OCI-LY3 (cell line): ENCODE data around the gene MXD4.

ENCODE experiments used
- H2AFZ ChIP-seq: fragments of 200-600, 300-600 bp; shearing (Covaris generic); 2 replicates; pipeline ENCODE4 v1.6.0; 2014; ENCODE audit warnings: antibody characterized with exemption, low read depth, low read length
- H3K27ac ChIP-seq: fragments of 200-600, 300-600 bp; sonication (generic); 2 replicates; pipeline ENCODE4 v1.5.1; 2014; ENCODE audit warnings: mild to moderate bottlenecking, low read length, moderate library complexity, mixed read lengths
- H3K27me3 ChIP-seq: fragments of 200-600, 300-600 bp; sonication (generic); 2 replicates; pipeline ENCODE4 v1.6.1; 2014; ENCODE audit warnings: low read depth, low read length, mixed read lengths
- H3K36me3 ChIP-seq: fragments of 200-600, 300-600 bp; sonication (generic); replicated peaks from 2 replicates; pipeline ENCODE3; 2014; ENCODE audit warnings: low read depth, low read length, mixed read lengths
- H3K4me1 ChIP-seq: fragments of 300-600, 200-600 bp; sonication (generic); 2 replicates; pipeline ENCODE4 v1.6.1; 2014; ENCODE audit warnings: low read length, mixed read lengths
- H3K4me2 ChIP-seq: fragments of 200-600, 300-600 bp; sonication (generic); 2 replicates; pipeline ENCODE4 v1.6.1; 2014; ENCODE audit warnings: low read length, mixed read lengths
- H3K4me3 ChIP-seq: fragments of 300-600, 200-600 bp; sonication (generic); 2 replicates; pipeline ENCODE4 v1.5.1; 2014; ENCODE audit warnings: antibody characterized with exemption, mild to moderate bottlenecking, low read length, moderate library complexity
- H3K79me2 ChIP-seq: fragments of 300-600, 200-600 bp; shearing (Covaris generic); 2 replicates; pipeline ENCODE4 v1.6.1; 2014; ENCODE audit warnings: mild to moderate bottlenecking, low read length, mixed read lengths
- H3K9ac ChIP-seq: fragments of 300-600, 200-600 bp; shearing (Covaris generic); 2 replicates; pipeline ENCODE4 v1.6.0; 2014; ENCODE audit warnings: mild to moderate bottlenecking, low read length, moderate library complexity
- H3K9me3 ChIP-seq: fragments of 200-600, 300-600 bp; shearing (Covaris generic); 2 replicates; pipeline ENCODE4 v1.6.1; 2014; ENCODE audit warnings: low read length, mixed read lengths; ENCODE audit not compliant: insufficient read depth
- H4K20me1 ChIP-seq: fragments of 200-600, 300-600 bp; sonication (generic); 2 replicates; pipeline ENCODE4 v1.6.1; 2016; ENCODE audit warnings: low read length, mixed read lengths; ENCODE audit not compliant: insufficient read depth
- CTCF ChIP-seq: fragments of 200-600, 300-600 bp; sonication (generic); IDR thresholded peaks from 2 replicates; pipeline ENCODE4 v1.5.1; 2014; ENCODE audit warnings: antibody characterized with exemption, low read length, low read depth
- EZH2phosphoT487 ChIP-seq: fragments of 200-600 bp; shearing (Covaris generic); IDR thresholded peaks from 2 replicates; pipeline ENCODE4 v1.6.1; 2018; ENCODE audit warnings: antibody characterized with exemption, mixed run types, low read depth

Gene MXD4

GRCh38 chr4:2269206-2269531, 7.3 kb upstream of the MXD4 start:
- no peak overlapping the region for H3K4me2 ChIP-seq
- no peaks in the 10 kb centered on the region for H3K79me2 ChIP-seq
- H3K4me1 ChIP-seq: no peaks in the 10 kb centered on the region
- H2AFZ ChIP-seq: no peak overlapping the region
- no peaks in the 10 kb centered on the region for H3K9me3 ChIP-seq
- no peaks in the 10 kb centered on the region for H3K36me3 ChIP-seq
- no peak overlapping the region for H3K9ac ChIP-seq
- no peaks in the 10 kb centered on the region for H3K27me3 ChIP-seq
- TF ChIP-seq EZH2phosphoT487 (no peak), CTCF (no peak)
- no peaks in the 10 kb centered on the region for H4K20me1 ChIP-seq
- no peak overlapping the region for H3K4me3 ChIP-seq
- H3K27ac ChIP-seq: no peak overlapping the region

DNA sequence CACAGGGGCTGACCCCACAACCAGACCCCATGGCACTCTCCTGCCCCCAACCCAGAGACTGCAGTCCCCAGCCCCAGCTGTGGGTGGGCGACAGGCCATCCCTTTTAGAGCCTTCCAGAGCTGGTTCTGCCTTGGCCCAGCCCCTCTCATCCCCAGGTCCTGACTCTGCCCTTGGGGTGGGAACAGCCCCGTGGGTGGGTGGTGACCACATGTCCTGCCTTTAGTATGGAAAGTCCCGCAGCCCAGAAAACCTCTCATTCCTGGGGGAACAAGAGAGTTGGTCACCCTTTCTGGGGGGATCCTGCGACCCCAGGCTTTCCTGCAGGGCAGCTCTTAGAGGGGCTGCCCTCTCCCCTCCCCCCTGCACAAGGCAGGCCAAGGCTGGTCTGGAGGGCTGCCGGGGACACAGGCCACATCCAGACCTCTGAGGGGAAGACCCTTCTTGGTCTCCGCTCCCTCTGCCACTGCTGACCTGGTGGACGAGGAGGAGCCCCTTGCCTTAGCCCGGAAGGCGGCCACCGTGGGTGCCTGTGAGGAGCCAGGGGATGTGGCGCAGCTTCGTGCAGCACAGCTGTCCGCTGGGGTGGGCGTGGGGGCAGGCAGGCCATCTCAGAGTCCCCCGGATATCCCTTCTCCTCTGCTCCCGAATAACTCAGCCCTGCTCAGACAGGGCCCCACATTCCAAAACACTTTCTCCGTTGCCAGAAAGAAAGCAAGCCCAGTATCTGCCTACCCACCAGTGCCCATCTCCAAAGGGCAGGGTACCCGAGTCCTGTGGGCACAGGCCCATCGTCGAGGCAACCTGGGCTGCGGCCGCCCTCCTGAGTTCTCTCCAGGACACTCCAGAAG, 6.7 kb upstream of the MXD4 start:
- Histone ChIP-seq H3K27me3 (no peaks in the 10 kb centered on the region), H4K20me1 (no peaks in the 10 kb centered on the region), H3K9ac (no peak overlapping the region), H3K79me2 (no peaks in the 10 kb centered on the region), H3K4me3 (no peak overlapping the region), H3K4me1 (no peaks in the 10 kb centered on the region), H2AFZ (no peak overlapping the region), H3K36me3 (no peaks in the 10 kb centered on the region), H3K9me3 (no peaks in the 10 kb centered on the region), H3K27ac (no peak overlapping the region), H3K4me2 (no peak overlapping the region)
- TF ChIP-seq EZH2phosphoT487: no peak
- no peak for TF ChIP-seq CTCF

GRCh38 chr4:2267841-2268240, 5.9 kb upstream of the MXD4 start:
- H3K4me1 ChIP-seq: no peaks in the 10 kb centered on the region
- H3K27ac ChIP-seq: no peak overlapping the region
- no peaks in the 10 kb centered on the region for H3K36me3 ChIP-seq
- H3K79me2 ChIP-seq: no peaks in the 10 kb centered on the region
- no peak for TF ChIP-seq CTCF
- no peak for TF ChIP-seq EZH2phosphoT487
- no peaks in the 10 kb centered on the region for H3K27me3 ChIP-seq
- H3K9me3 ChIP-seq: no peaks in the 10 kb centered on the region
- H3K9ac ChIP-seq: no peak overlapping the region
- H3K4me3 ChIP-seq: no peak overlapping the region
- H4K20me1 ChIP-seq: no peaks in the 10 kb centered on the region
- H2AFZ ChIP-seq: no peak overlapping the region
- H3K4me2 ChIP-seq: no peak overlapping the region

DNA sequence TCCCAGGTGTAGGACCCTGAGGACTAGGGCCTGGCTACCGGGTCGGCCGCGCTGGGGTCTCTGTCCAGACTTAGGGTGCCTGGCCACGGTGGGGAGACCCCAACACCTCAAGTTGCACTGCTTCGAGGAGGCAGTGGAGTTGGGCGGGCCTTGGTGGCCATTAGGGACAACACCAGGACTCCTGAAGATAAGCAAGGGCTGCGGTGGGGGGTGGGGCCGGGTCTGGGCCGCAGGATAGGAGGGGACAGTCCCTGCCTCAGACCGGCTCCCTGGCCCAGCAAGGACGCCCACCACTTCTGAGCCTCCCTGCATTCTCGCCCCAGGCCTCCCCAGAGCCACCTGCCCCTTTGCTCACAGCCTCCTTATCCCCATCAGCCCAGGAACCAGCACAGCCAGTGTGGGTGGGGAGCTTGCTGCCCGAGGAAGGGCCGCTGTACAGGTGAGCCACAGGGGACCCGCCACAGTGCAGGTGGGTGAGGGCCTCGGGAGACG, 5.5 kb upstream of the MXD4 start:
- no peaks in the 10 kb centered on the region for H3K9me3 ChIP-seq
- no peak overlapping the region for H3K9ac ChIP-seq
- H3K4me1 ChIP-seq: no peaks in the 10 kb centered on the region
- no peaks in the 10 kb centered on the region for H4K20me1 ChIP-seq
- TF ChIP-seq CTCF (no peak), EZH2phosphoT487 (no peak)
- no peak overlapping the region for H3K4me2 ChIP-seq
- no peaks in the 10 kb centered on the region for H3K36me3 ChIP-seq
- H3K4me3 ChIP-seq: no peak overlapping the region
- no peak overlapping the region for H2AFZ ChIP-seq
- H3K27me3 ChIP-seq: no peaks in the 10 kb centered on the region
- H3K27ac ChIP-seq: no peak overlapping the region
- H3K79me2 ChIP-seq: no peaks in the 10 kb centered on the region
